Caco-2 (cell line): ENCODE results near the gene ALDH16A1. TPM values are rescaled to one million over a fixed set of nuclear protein-coding genes. Genes with fewer than 3 reads are reported as not detected.

Experiments
- BruUV-seq: library from RNA; stranded (reverse); fragments of 400-500 nt; replicated peaks from 2 replicates; lab custom pipeline; 2021; lab: Mats Ljungman, UMichigan
- CTCF ChIA-PET: fragments of 300-600 bp; sonication (Branson Sonifier 250); formaldehyde crosslinking; loops from one replicate; lab custom pipeline; 2022; ENCODE audit warnings: antibody characterized with exemption; lab: Charles Lee
- POLR2A ChIA-PET: fragments of 300-600 bp; sonication (Branson Sonifier 250); formaldehyde crosslinking; loops from one replicate; lab custom pipeline; 2022; ENCODE audit warnings: antibody characterized with exemption; lab: Charles Lee
- DNase-seq, 2 experiments: peaks; one replicate each; pipeline versions ENCODE4 v3.0.0 to v3.0.0-alpha.2; 2020 to 2022
- H3K27me3 ChIP-seq: replicated peaks from 2 replicates; pipeline ENCODE4 v1.6.0; 2011; ENCODE audit warnings: low read length; ENCODE audit not compliant: control insufficient read depth, insufficient read depth
- H3K36me3 ChIP-seq: 2 replicates; pipeline ENCODE4 v1.5.1; 2011; ENCODE audit warnings: low read length; ENCODE audit not compliant: control insufficient read depth, insufficient read depth
- H3K4me1 ChIP-seq: fragments of 250-450 bp; sonication (Bioruptor Pico); 2 replicates; pipeline ENCODE4 v1.5.1; 2020; ENCODE audit warnings: mild to moderate bottlenecking
- H3K4me3 ChIP-seq: 2 replicates; pipeline ENCODE4 v1.5.1; 2011; ENCODE audit warnings: low read depth, mild to moderate bottlenecking, control low read depth, low read length
- H3K9me3 ChIP-seq: fragments of 250-450 bp; sonication (Bioruptor Pico); 2 replicates; pipeline ENCODE4 v1.5.1; 2020; ENCODE audit warnings: mild to moderate bottlenecking, moderate library complexity
- H3K27ac Mint-ChIP-seq: one replicate; pipeline ENCODE4 v1.8.0; 2022; ENCODE audit warnings: mixed read lengths; ENCODE audit not compliant: unreplicated experiment
- H3K27me3 Mint-ChIP-seq: one replicate; pipeline ENCODE4 v1.8.0; 2022; ENCODE audit warnings: mixed read lengths; ENCODE audit not compliant: insufficient read depth, unreplicated experiment
- H3K36me3 Mint-ChIP-seq: one replicate; pipeline ENCODE4 v1.8.0; 2022; ENCODE audit warnings: mild to moderate bottlenecking, mixed read lengths; ENCODE audit not compliant: insufficient read depth, unreplicated experiment
- H3K4me1 Mint-ChIP-seq: one replicate; pipeline ENCODE4 v1.8.0; 2022; ENCODE audit warnings: low read depth, mixed read lengths; ENCODE audit not compliant: unreplicated experiment
- H3K4me3 Mint-ChIP-seq: one replicate; pipeline ENCODE4 v1.8.0; 2022; ENCODE audit warnings: mild to moderate bottlenecking, moderate library complexity, mixed read lengths; ENCODE audit not compliant: unreplicated experiment
- H3K9me3 Mint-ChIP-seq: one replicate; pipeline ENCODE4 v1.8.0; 2022; ENCODE audit warnings: mixed read lengths; ENCODE audit not compliant: unreplicated experiment
- intact Hi-C: fragments of 100-400 bp; cut with micrococcal nuclease; formaldehyde crosslinking; loops from one replicate; pipeline ENCODE4 v1.10.0; 2022; ENCODE audit not compliant: unreplicated experiment
- total RNA-seq: library from RNA; stranded (reverse); gene quantifications from 2 replicates; pipeline ENCODE4 v1.2.3, GENCODE V29; 2022
- TF ChIP-seq, protein P1 (sequence below), 2 experiments: fragments of 200-600 bp in 1 of 2; IDR thresholded peaks; 1 replicate in 1 of 2; 2 replicates in 1 of 2; pipeline versions ENCODE4 v1.5.1 to v1.8.0; 2011 to 2022; ENCODE audit warnings: antibody characterized with exemption in 1 of 2, control low read depth in 1 of 2, inconsistent platforms in 1 of 2, low read depth in 1 of 2, low read length in 1 of 2, mild to moderate bottlenecking in 1 of 2, moderate library complexity in 1 of 2; ENCODE audit not compliant: insufficient read depth in 1 of 2, severe bottlenecking in 1 of 2, unreplicated experiment in 1 of 2

ALDH16A1 gene
- total RNA-seq, 1 experiment from 2014 or later: 45.0 TPM

DNA sequence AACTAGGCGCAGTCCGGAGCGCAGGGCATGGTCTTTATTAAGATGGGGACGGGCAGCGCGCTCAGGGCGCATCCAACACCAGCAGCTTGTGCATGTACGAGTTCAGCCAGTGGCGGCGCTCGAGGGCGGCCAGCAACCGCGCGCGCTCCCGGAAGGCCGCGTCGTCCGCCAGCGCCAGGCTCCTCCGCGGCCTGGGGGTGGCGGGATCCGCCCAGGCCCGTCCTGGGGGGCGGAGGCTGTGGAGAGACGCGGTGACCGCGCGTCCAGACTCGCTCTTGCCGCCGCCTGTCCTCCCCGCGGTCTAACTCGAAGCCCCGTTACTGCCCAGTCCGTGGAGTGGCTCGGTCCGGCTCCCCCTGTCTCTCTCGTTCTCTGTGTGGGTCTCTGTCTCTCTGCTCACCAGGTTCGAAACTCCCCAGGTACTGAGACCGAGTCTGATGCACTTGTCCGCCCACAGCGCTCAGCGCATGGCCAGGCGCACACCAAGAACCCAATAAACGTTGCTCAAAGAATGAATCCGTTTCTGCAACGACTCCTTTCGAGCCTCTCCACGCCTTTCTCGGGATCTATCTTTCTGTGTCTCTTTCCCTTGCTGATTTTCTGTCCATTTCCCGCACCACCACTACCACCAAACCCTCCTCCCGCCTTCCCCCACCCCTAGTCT is 30.5 kb upstream of the ALDH16A1 start:
- Histone ChIP-seq H3K9me3 (no peaks in the 10 kb centered on the region), H3K36me3 (no peaks in the 10 kb centered on the region), H3K27me3 (peaks cover 2% of the 10 kb centered on the region; the same call in 1 of the 2 replicates), H3K4me1 (peaks cover 29% of the 10 kb centered on the region), H3K4me3 (no peak overlapping the region)
- BruUV-seq: no TSS peak
- no peaks in the 10 kb centered on the region for H3K9me3 Mint-ChIP-seq
- peaks cover 6% of the 10 kb centered on the region for H3K36me3 Mint-ChIP-seq
- H3K4me3 Mint-ChIP-seq: peak overlapping the region; percentile 60
- peak in 1 of 2 experiments; percentile 58 for DNase-seq
- TF ChIP-seq, protein P1, sequence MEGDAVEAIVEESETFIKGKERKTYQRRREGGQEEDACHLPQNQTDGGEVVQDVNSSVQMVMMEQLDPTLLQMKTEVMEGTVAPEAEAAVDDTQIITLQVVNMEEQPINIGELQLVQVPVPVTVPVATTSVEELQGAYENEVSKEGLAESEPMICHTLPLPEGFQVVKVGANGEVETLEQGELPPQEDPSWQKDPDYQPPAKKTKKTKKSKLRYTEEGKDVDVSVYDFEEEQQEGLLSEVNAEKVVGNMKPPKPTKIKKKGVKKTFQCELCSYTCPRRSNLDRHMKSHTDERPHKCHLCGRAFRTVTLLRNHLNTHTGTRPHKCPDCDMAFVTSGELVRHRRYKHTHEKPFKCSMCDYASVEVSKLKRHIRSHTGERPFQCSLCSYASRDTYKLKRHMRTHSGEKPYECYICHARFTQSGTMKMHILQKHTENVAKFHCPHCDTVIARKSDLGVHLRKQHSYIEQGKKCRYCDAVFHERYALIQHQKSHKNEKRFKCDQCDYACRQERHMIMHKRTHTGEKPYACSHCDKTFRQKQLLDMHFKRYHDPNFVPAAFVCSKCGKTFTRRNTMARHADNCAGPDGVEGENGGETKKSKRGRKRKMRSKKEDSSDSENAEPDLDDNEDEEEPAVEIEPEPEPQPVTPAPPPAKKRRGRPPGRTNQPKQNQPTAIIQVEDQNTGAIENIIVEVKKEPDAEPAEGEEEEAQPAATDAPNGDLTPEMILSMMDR (IDR thresholded peaks at IDR 0.05; ENCODE audit: insufficient read depth in 1 of 2, low read depth in 1 of 2, low read length in 1 of 2, severe bottlenecking in 1 of 2, unreplicated experiment in 1 of 2): peak; percentile 29 to 51
- CTCF ChIA-PET: interaction anchor here (0.6 kb wide), 1 partner anchor 36 kb away, joined by 5 read pairs; no protein-coding TSS in a partner anchor
- peaks cover 34% of the 10 kb centered on the region for H3K4me1 Mint-ChIP-seq
- H3K27ac Mint-ChIP-seq: no peak overlapping the region
- H3K27me3 Mint-ChIP-seq: peaks cover 63% of the 10 kb centered on the region
- intact Hi-C loops: no loop called here
- POLR2A ChIA-PET: no interaction called here

DNA sequence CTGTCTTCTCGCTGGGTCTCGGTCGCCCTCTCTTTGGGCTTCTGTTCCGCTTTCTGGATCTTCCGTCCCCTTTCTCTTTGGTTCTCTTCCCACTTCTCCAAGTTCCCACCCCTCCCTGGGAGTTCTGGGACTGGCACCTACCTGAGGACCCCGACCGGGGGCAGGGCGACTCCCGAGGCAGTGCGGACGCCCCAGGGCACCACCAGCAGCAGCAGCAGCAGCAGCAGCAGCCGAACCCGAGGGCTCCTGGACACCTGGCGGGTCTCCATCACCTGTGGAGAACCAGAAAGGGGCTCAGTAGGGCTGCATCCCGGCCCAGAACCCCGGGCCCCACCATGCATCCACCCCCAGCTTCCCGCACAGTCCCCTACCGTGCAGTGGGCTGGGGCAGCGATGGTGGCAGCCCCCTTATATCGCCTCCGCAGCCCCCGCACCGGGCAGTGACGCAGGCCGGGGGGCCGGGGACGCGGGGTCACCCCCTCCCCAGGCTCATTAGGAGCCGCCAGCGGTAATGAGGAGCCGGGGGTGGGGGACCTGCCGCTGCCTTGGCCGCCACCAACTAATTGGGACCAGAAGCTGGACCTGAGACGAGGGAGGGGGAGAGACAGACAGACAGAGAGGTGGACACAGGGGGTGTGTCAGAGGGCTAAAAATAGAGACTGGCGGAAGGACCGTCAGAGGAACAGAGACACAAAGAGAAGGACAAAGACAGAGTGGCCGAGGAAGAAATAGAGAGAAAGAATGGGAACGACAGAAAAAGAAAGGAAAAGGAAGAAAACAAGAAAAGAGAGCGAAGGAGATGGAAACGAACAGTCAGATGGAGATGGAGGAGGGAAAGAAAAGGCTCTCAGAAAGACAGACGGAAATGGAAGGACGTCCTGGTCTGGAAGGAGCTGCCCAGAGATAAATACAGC is 29.7 kb upstream of the ALDH16A1 start, which contains the start of gene PTH2:
Gene PTH2 (minus strand): TSS at position 371 of the 914 bp plus-strand sequence. CDS start 102 bp downstream, at position 269.
- peaks cover 35% of the 10 kb centered on the region for H3K4me1 ChIP-seq
- CTCF ChIA-PET: interaction anchor here (0.7 kb wide), 1 partner anchor 1151 kb away, joined by 3 read pairs; no protein-coding TSS in a partner anchor
- H3K9me3 ChIP-seq: no peaks in the 10 kb centered on the region
- H3K27me3 ChIP-seq: peaks cover 2% of the 10 kb centered on the region; the same call in 1 of the 2 replicates
- H3K4me3 ChIP-seq: no peak within 1 kb of the TSS
- Mint-ChIP-seq H3K36me3 (peaks cover 6% of the 10 kb centered on the region), H3K9me3 (no peaks in the 10 kb centered on the region), H3K4me3 (peak within 1 kb of the TSS; percentile 60), H3K27me3 (peaks cover 57% of the 10 kb centered on the region), H3K27ac (no peak within 1 kb of the TSS), H3K4me1 (peaks cover 34% of the 10 kb centered on the region)
- TF ChIP-seq, protein P1 (IDR thresholded peaks at IDR 0.05; ENCODE audit: insufficient read depth in 1 of 2, low read depth in 1 of 2, low read length in 1 of 2, severe bottlenecking in 1 of 2, unreplicated experiment in 1 of 2): no peak
- intact Hi-C loops: no loop called here
- no peak for DNase-seq
- no peaks in the 10 kb centered on the region for H3K36me3 ChIP-seq
- no TSS peak for BruUV-seq
- POLR2A ChIA-PET: no interaction called here

DNA sequence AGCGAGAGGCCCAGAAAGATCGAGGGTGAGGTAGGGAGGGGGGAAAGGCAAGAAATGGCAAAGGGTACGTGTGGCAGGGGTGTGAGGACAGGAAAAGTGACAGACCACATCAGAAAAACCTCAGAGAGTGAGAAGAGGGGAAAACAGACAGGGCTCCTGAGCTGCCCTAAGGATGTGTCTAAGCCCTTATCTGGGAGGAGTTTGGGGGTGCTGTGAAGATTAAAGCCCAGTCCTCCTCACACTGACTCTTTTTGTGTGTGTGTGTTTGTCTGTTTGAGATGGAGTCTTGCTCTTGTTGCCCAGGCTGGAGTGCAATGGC is 29.1 kb upstream of the ALDH16A1 start:
- Mint-ChIP-seq H3K27me3 (peaks cover 60% of the 10 kb centered on the region), H3K27ac (no peak overlapping the region), H3K36me3 (peaks cover 6% of the 10 kb centered on the region), H3K4me3 (no peak overlapping the region), H3K9me3 (no peaks in the 10 kb centered on the region), H3K4me1 (peaks cover 34% of the 10 kb centered on the region)
- Histone ChIP-seq H3K9me3 (no peaks in the 10 kb centered on the region), H3K27me3 (peaks cover 2% of the 10 kb centered on the region; the same call in 1 of the 2 replicates), H3K4me1 (peaks cover 39% of the 10 kb centered on the region), H3K4me3 (no peak overlapping the region), H3K36me3 (no peaks in the 10 kb centered on the region)
- ChIA-PET CTCF (interaction anchor here (0.7 kb wide), 1 partner anchor 1152 kb away, joined by 3 read pairs; no protein-coding TSS in a partner anchor), POLR2A (no interaction called here)
- TF ChIP-seq, protein P1 (IDR thresholded peaks at IDR 0.05; ENCODE audit: insufficient read depth in 1 of 2, low read depth in 1 of 2, low read length in 1 of 2, severe bottlenecking in 1 of 2, unreplicated experiment in 1 of 2): no peak
- BruUV-seq: no TSS peak
- intact Hi-C loops: no loop called here
- DNase-seq: no peak
